ENCODE results near the gene PMVK.

Gene PMVK

GRCh38 chr1:154967331-154967950 is 30.9 kb upstream of the PMVK start:
- in situ Hi-C loops (cut with HindIII; ENCODE audit: low sequenced_read_pairs), result no loop called here

GRCh38 chr1:154966111-154966510 is 29.6 kb upstream of the PMVK start:
- in situ Hi-C loops (cut with HindIII; ENCODE audit: low sequenced_read_pairs), result no loop called here

- in situ Hi-C loops (cut with HindIII; ENCODE audit: low sequenced_read_pairs), result no loop called here
These were observed 27.8 kb upstream of the PMVK start for GRCh38 chr1:154964359-154964758.

- in situ Hi-C loops (cut with HindIII; ENCODE audit: low sequenced_read_pairs), result no loop called here
These were observed 27.1 kb upstream of the PMVK start for GRCh38 chr1:154963643-154964042.

GRCh38 chr1:154962795-154963330 is 26.3 kb upstream of the PMVK start:
- in situ Hi-C loops (cut with HindIII; ENCODE audit: low sequenced_read_pairs), result no loop called here

GRCh38 chr1:154962156-154962749 is 25.7 kb upstream of the PMVK start:
- in situ Hi-C loops (cut with HindIII; ENCODE audit: low sequenced_read_pairs), result no loop called here

GRCh38 chr1:154961207-154962155 is 25.0 kb upstream of the PMVK start, which contains the start of gene PYGO2:
Gene PYGO2, minus strand, starts transcription at chr1:154961782. Its CDS starts 206 bp downstream, at chr1:154961576.
- in situ Hi-C loops (cut with HindIII; ENCODE audit: low sequenced_read_pairs), result no loop called here

GRCh38 chr1:154960446-154961136 is 24.1 kb upstream of the PMVK start:
- in situ Hi-C loops (cut with HindIII; ENCODE audit: low sequenced_read_pairs), result no loop called here

GRCh38 chr1:154959426-154959780 is 22.9 kb upstream of the PMVK start:
- in situ Hi-C loops (cut with HindIII; ENCODE audit: low sequenced_read_pairs), result no loop called here

GRCh38 chr1:154958681-154959425 is 22.3 kb upstream of the PMVK start:
- in situ Hi-C loops (cut with HindIII; ENCODE audit: low sequenced_read_pairs), result no loop called here

- in situ Hi-C loops (cut with HindIII; ENCODE audit: low sequenced_read_pairs), result no loop called here
These were observed 21.5 kb upstream of the PMVK start for GRCh38 chr1:154958036-154958435.

GRCh38 chr1:154957091-154957657 is 20.7 kb upstream of the PMVK start:
- in situ Hi-C loops (cut with HindIII; ENCODE audit: low sequenced_read_pairs), result no loop called here

GRCh38 chr1:154956544-154956941 is 20.0 kb upstream of the PMVK start:
- in situ Hi-C loops (cut with HindIII; ENCODE audit: low sequenced_read_pairs), result no loop called here

GRCh38 chr1:154955718-154956543 is 19.4 kb upstream of the PMVK start, which contains the start of gene PBXIP1:
Gene PBXIP1, minus strand, starts transcription at chr1:154956099. Its CDS starts 2,378 bp downstream, at chr1:154953721.
- in situ Hi-C loops (cut with HindIII; ENCODE audit: low sequenced_read_pairs), result no loop called here

- in situ Hi-C loops (cut with HindIII; ENCODE audit: low sequenced_read_pairs), result no loop called here
These were observed 18.7 kb upstream of the PMVK start for GRCh38 chr1:154955039-154955717.

GRCh38 chr1:154954541-154954940 is 18.0 kb upstream of the PMVK start:
- in situ Hi-C loops (cut with HindIII; ENCODE audit: low sequenced_read_pairs), result no loop called here

- in situ Hi-C loops (cut with HindIII; ENCODE audit: low sequenced_read_pairs), result no loop called here
These were observed 17.1 kb upstream of the PMVK start for GRCh38 chr1:154953611-154954038.

- in situ Hi-C loops (cut with HindIII; ENCODE audit: low sequenced_read_pairs), result no loop called here
These were observed 16.1 kb upstream of the PMVK start for GRCh38 chr1:154952664-154953063.
